ENCODE data around the gene UQCC2. TPM values are rescaled to one million over a fixed set of nuclear protein-coding genes. Genes with fewer than 3 reads are reported as not detected.

Gene UQCC2
- total RNA-seq, 6 experiments from 2014 or later: 109 to 167 (median 140) TPM

GRCh38 chr6:33746036-33746600 lies 34.6 kb upstream of the UQCC2 start:
- TF ChIP-seq CTCF (IDR thresholded peaks at IDR 0.05): peak; percentile 30
- Mint-ChIP-seq H3K4me3 (peak overlapping the region; percentile 27; the same call in 1 of the 2 replicates), H3K9me3 (no peaks in the 10 kb centered on the region), H3K36me3 (ENCODE audit: low read depth) (no peaks in the 10 kb centered on the region), H3K27me3 (ENCODE audit: insufficient read depth) (peaks cover 2% of the 10 kb centered on the region), H3K4me1 (ENCODE audit: low read depth) (peaks cover 37% of the 10 kb centered on the region), H3K27ac (peak overlapping the region; percentile 63)
- DNase-seq: peak; percentile 35

GRCh38 chr6:33745548-33745947 lies 34.0 kb upstream of the UQCC2 start:
- no peak for DNase-seq
- TF ChIP-seq CTCF (IDR thresholded peaks at IDR 0.05): no peak
- peak overlapping the region; percentile 63 for H3K27ac Mint-ChIP-seq
- no peaks in the 10 kb centered on the region for H3K9me3 Mint-ChIP-seq
- H3K4me3 Mint-ChIP-seq: no peak overlapping the region; the same call in 1 of the 2 replicates
- H3K27me3 Mint-ChIP-seq (ENCODE audit: insufficient read depth): peaks cover 2% of the 10 kb centered on the region
- H3K36me3 Mint-ChIP-seq (ENCODE audit: low read depth): no peaks in the 10 kb centered on the region
- peaks cover 31% of the 10 kb centered on the region for H3K4me1 Mint-ChIP-seq (ENCODE audit: low read depth)

- Mint-ChIP-seq H3K9me3 (no peaks in the 10 kb centered on the region), H3K27ac (peak overlapping the region; percentile 63), H3K4me3 (no peak overlapping the region), H3K27me3 (ENCODE audit: insufficient read depth) (peaks cover under 1% of the 10 kb centered on the region), H3K36me3 (ENCODE audit: low read depth) (no peaks in the 10 kb centered on the region), H3K4me1 (ENCODE audit: low read depth) (peaks cover 29% of the 10 kb centered on the region)
- TF ChIP-seq CTCF (IDR thresholded peaks at IDR 0.05): no peak
- no peak for DNase-seq
Measured at GRCh38 chr6:33744895-33745546, 33.5 kb upstream of the UQCC2 start.

GRCh38 chr6:33744001-33744848 lies 32.7 kb upstream of the UQCC2 start:
- no peaks in the 10 kb centered on the region; the same call in 1 of the 2 replicates for H3K27me3 Mint-ChIP-seq (ENCODE audit: insufficient read depth)
- TF ChIP-seq CTCF (IDR thresholded peaks at IDR 0.05): peak; percentile 95
- no peaks in the 10 kb centered on the region for H3K9me3 Mint-ChIP-seq
- no peaks in the 10 kb centered on the region for H3K36me3 Mint-ChIP-seq (ENCODE audit: low read depth)
- peaks cover 29% of the 10 kb centered on the region for H3K4me1 Mint-ChIP-seq (ENCODE audit: low read depth)
- no peak overlapping the region for H3K27ac Mint-ChIP-seq
- peak; percentile 59 for DNase-seq
- no peak overlapping the region for H3K4me3 Mint-ChIP-seq

- H3K27ac Mint-ChIP-seq: no peak overlapping the region
- no peak overlapping the region for H3K4me3 Mint-ChIP-seq
- H3K9me3 Mint-ChIP-seq: no peaks in the 10 kb centered on the region
- H3K36me3 Mint-ChIP-seq (ENCODE audit: low read depth): no peaks in the 10 kb centered on the region
- H3K4me1 Mint-ChIP-seq (ENCODE audit: low read depth): peaks cover 29% of the 10 kb centered on the region
- H3K27me3 Mint-ChIP-seq (ENCODE audit: insufficient read depth): no peaks in the 10 kb centered on the region; the same call in 1 of the 2 replicates
- TF ChIP-seq CTCF (IDR thresholded peaks at IDR 0.05): no peak
- DNase-seq: no peak
Measured at GRCh38 chr6:33742837-33743236, 31.3 kb upstream of the UQCC2 start.
